IMR-90 (cell line): ENCODE measurements around the gene MICB. TPM values are rescaled to one million over a fixed set of nuclear protein-coding genes. Genes with fewer than 3 reads are reported as not detected.

Experiments
- ATAC-seq: fragments of 200-7000 bp; cut with Tn5 transposase; 2 replicates; pipeline ENCODE4 v1.9.1; 2020; ENCODE audit warnings: low read depth, mild to moderate bottlenecking, moderate library complexity
- BruUV-seq: library from RNA; stranded (reverse); fragments of 400-500 nt; replicated peaks from 2 replicates; lab custom pipeline; 2021; lab: Mats Ljungman, UMichigan
- CTCF ChIA-PET: fragments of 300-600 bp; formaldehyde crosslinking; extraction: SDS; loops from one replicate; lab custom pipeline; 2021; ENCODE audit warnings: antibody characterized with exemption; lab: Yijun Ruan, JAX
- POLR2A ChIA-PET: fragments of 300-600 bp; sonication (Branson Sonifier 250); formaldehyde crosslinking; loops from one replicate; lab custom pipeline; 2022; ENCODE audit warnings: antibody characterized with exemption; ENCODE audit not compliant: unreplicated experiment; lab: Charles Lee
- DNase-seq: peaks from one replicate; pipeline ENCODE4 v3.0.0; 2013
- H2AFZ ChIP-seq: replicated peaks from 2 replicates; pipeline ENCODE3; 2013; ENCODE audit warnings: low read length, mild to moderate bottlenecking; ENCODE audit not compliant: poor library complexity
- H2AK5ac ChIP-seq: 2 replicates; pipeline ENCODE4 v1.6.1; 2013; ENCODE audit warnings: low read depth, low read length, inconsistent platforms
- H2AK9ac ChIP-seq: replicated peaks from 2 replicates; pipeline ENCODE3; 2013; ENCODE audit warnings: mild to moderate bottlenecking, low read depth, low read length, moderate library complexity; ENCODE audit not compliant: poor library complexity
- H2BK120ac ChIP-seq: 2 replicates; pipeline ENCODE4 v1.6.1; 2013; ENCODE audit warnings: low read depth, low read length, inconsistent platforms
- H2BK15ac ChIP-seq: 3 replicates; pipeline ENCODE4 v1.6.1; 2013; ENCODE audit warnings: low read depth, low read length, inconsistent platforms
- H2BK20ac ChIP-seq: 2 replicates; pipeline ENCODE4 v1.6.1; 2013; ENCODE audit warnings: low read depth, mild to moderate bottlenecking, inconsistent platforms, low read length, moderate library complexity
- H2BK5ac ChIP-seq: 2 replicates; pipeline ENCODE4 v1.6.1; 2013; ENCODE audit warnings: mild to moderate bottlenecking, low read depth, low read length, inconsistent platforms; ENCODE audit not compliant: poor library complexity, severe bottlenecking
- H3K14ac ChIP-seq: replicated peaks from 2 replicates; pipeline ENCODE4 v1.6.1; 2013; ENCODE audit warnings: low read depth, low read length, inconsistent platforms
- H3K18ac ChIP-seq: 2 replicates; pipeline ENCODE4 v1.6.1; 2013; ENCODE audit warnings: low read depth, low read length, control low read depth
- H3K23ac ChIP-seq: 2 replicates; pipeline ENCODE4 v1.6.1; 2013; ENCODE audit warnings: low read depth, low read length, inconsistent platforms
- H3K27ac ChIP-seq: 2 replicates; pipeline ENCODE4 v1.5.1; 2013; ENCODE audit warnings: mild to moderate bottlenecking, control low read depth, low read length; ENCODE audit not compliant: insufficient read depth
- H3K27me3 ChIP-seq: 2 replicates; pipeline ENCODE4 v1.6.1; 2013; ENCODE audit warnings: low read length; ENCODE audit not compliant: control insufficient read depth, insufficient read depth
- H3K36me3 ChIP-seq: 2 replicates; pipeline ENCODE4 v1.6.1; 2013; ENCODE audit warnings: low read length, mixed read lengths; ENCODE audit not compliant: control insufficient read depth, insufficient read depth
- H3K4ac ChIP-seq: 2 replicates; pipeline ENCODE4 v1.6.1; 2013; ENCODE audit warnings: low read depth, low read length, inconsistent platforms
- H3K4me1 ChIP-seq: 2 replicates; pipeline ENCODE4 v1.6.1; 2013; ENCODE audit warnings: low read length, mixed read lengths; ENCODE audit not compliant: control insufficient read depth, insufficient read depth
- H3K4me2 ChIP-seq: 2 replicates; pipeline ENCODE4 v1.6.1; 2013; ENCODE audit warnings: low read depth, mild to moderate bottlenecking, control low read depth, low read length, moderate library complexity
- H3K4me3 ChIP-seq: 2 replicates; pipeline ENCODE4 v1.5.1; 2013; ENCODE audit warnings: low read depth, mild to moderate bottlenecking, control low read depth, low read length, moderate library complexity; ENCODE audit not compliant: insufficient read depth
- H3K56ac ChIP-seq: 2 replicates; pipeline ENCODE4 v1.6.1; 2013; ENCODE audit warnings: low read length, inconsistent platforms; ENCODE audit not compliant: insufficient read depth; ENCODE audit errors: extremely low read depth
- H3K79me1 ChIP-seq, 2 experiments: 2 replicates each; pipeline ENCODE4 v1.6.1; 2013; ENCODE audit warnings: low read length in 2 of 2, inconsistent platforms in 1 of 2, low read depth in 1 of 2
- H3K9ac ChIP-seq: 2 replicates; pipeline ENCODE4 v1.6.1; 2013; ENCODE audit warnings: low read depth, low read length, control low read depth
- H3K9me1 ChIP-seq: 2 replicates; pipeline ENCODE4 v1.6.1; 2013; ENCODE audit warnings: low read length, inconsistent platforms; ENCODE audit not compliant: insufficient read depth
- H3K9me3 ChIP-seq: 2 replicates; pipeline ENCODE4 v1.6.1; 2013; ENCODE audit warnings: low read length; ENCODE audit not compliant: control insufficient read depth, insufficient read depth
- H4K20me1 ChIP-seq: 2 replicates; pipeline ENCODE4 v1.6.1; 2013; ENCODE audit warnings: low read length, inconsistent platforms; ENCODE audit not compliant: insufficient read depth
- H4K5ac ChIP-seq: 2 replicates; pipeline ENCODE4 v1.6.1; 2013; ENCODE audit warnings: mild to moderate bottlenecking, low read depth, low read length, control low read depth
- H4K8ac ChIP-seq, 2 experiments: 2 replicates each; pipeline ENCODE4 v1.6.1; 2013; ENCODE audit warnings: low read depth in 2 of 2, low read length in 2 of 2, control low read depth in 1 of 2, inconsistent platforms in 1 of 2
- H4K91ac ChIP-seq: 2 replicates; pipeline ENCODE4 v1.6.1; 2013; ENCODE audit warnings: low read depth, low read length, inconsistent platforms; ENCODE audit not compliant: insufficient read depth
- MAFK ChIP-seq: IDR thresholded peaks from 2 replicates; pipeline ENCODE4 v1.6.1; 2012; ENCODE audit warnings: low read depth, low read length, improper control_type of control experiment
- RAD21 ChIP-seq: IDR thresholded peaks from 2 replicates; pipeline ENCODE4 v1.6.1; 2012; ENCODE audit warnings: low read length, improper control_type of control experiment
- WGBS, 2 experiments: methylation state at CpG; one replicate each; pipeline versions ENCODE4 v1.1.5 to v1.1.7; 2013; ENCODE audit warnings: missing lambda C conversion rate in 2 of 2; ENCODE audit not compliant: insufficient read length in 1 of 2; ENCODE audit errors: extremely low coverage in 2 of 2; 5-methylcytosine and 5-hydroxymethylcytosine counted together
- dilution Hi-C: fragments of 300-500 bp; cut with HindIII; formaldehyde crosslinking; loops from one replicate; pipeline ENCODE4 v1.14.3; 2018; ENCODE audit warnings: low sequenced_read_pairs; ENCODE audit not compliant: unreplicated experiment
- in situ Hi-C: fragments of 300-500 bp; cut with MboI; formaldehyde crosslinking; loops from 3 replicates; pipeline ENCODE4 v1.14.3; 2019; ENCODE audit warnings: low sequenced_read_pairs, inconsistent platforms, mixed read lengths
- intact Hi-C: fragments of 100-400 bp; cut with micrococcal nuclease; formaldehyde crosslinking; loops from 2 replicates; pipeline ENCODE4 v1.10.0; 2022
- polyA plus RNA-seq, 3 experiments: library from polyadenylated mRNA; depleted of rRNA; stranded (reverse); fragments of >200 nt; gene quantifications; 2 replicates each; pipeline ENCODE4 v1.2.3, GENCODE V29; 2012; ENCODE audit warnings: low replicate concordance in 1 of 3
- total RNA-seq: library from RNA; depleted of rRNA; stranded (reverse); fragments of >200 nt; gene quantifications from 2 replicates; pipeline ENCODE4 v1.2.3, GENCODE V29; 2012

The MICB gene
- total and polyA plus RNA-seq, 2 of the 4 experiments (the other 2 are of a cell fraction), result 9.6 to 11.1 TPM

DNA sequence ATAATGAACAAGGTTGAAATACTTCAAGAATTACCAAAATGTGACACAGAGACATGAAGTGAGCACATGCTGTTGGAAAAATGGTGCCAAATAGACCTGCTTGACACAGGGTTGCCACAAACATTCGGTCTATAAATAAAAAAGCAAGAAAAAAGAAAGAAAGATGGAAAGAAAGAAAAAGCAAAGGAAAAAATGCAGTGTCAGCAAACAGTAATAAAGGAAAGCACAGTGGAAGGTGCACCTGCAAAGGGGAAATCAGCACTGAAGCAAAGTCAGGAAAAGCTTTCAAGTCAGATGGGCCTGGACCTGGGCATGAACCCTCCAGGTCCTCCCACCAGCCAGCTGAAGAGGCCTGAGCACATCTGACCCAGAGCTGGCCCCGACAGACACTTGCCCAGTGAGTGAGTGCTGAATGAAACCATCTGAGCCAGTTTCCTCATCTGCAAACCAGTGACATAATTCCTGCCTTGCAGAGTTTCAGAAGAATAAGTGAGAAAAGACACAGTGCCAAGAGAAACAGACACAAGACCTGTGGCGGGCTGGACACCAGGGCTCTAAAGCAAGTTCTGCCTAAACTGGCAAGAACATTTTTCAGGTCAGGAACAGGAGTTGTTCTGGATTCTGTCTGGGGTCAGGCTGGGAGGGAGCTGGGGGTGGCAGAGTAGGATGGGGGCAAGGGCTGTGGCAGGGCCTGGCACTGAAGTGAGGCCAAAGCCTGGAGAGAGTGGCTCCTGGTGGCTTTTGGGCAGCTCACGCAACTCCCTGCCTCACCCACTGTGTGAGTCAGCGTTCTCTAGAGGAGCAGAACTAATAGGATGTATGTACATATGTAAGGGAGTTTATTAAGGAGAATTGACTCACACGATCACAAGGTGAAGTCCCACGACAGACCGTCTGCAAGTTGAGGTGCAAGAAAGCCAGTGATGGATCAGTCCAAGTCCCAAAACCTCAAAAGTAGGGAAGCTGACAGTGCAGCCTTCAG lies 23.9 kb upstream of the MICB start:
- peak; percentile 69 for ATAC-seq
- dilution Hi-C loops, result no loop called here
- no peak overlapping the region for H4K8ac ChIP-seq
- H4K20me1 ChIP-seq, result no peaks in the 10 kb centered on the region; the same call in 1 of the 2 replicates
- H2BK120ac ChIP-seq, result no peak overlapping the region
- H2AK5ac ChIP-seq, result no peak overlapping the region
- peaks cover 37% of the 10 kb centered on the region for H3K27me3 ChIP-seq
- intact Hi-C loops, result loop anchor here (10.0 kb wide), 1 partner anchor 259 kb away; no protein-coding TSS in a partner anchor
- peak overlapping the region; percentile 16; the same call in 1 of the 2 replicates for H3K4ac ChIP-seq
- POLR2A ChIA-PET, result no interaction called here
- H2AK9ac ChIP-seq, result no peak overlapping the region
- H3K14ac ChIP-seq, result no peak overlapping the region
- H2AFZ ChIP-seq, result peak overlapping the region; percentile 53
- no TSS peak for BruUV-seq
- WGBS, 2 experiments, result 48% methylated on average over 4 of the region's 8 CpGs; no CpG with 5 or more reads in 1 of the 2 experiments
- H3K4me1 ChIP-seq, result no peaks in the 10 kb centered on the region
- H3K18ac ChIP-seq, result no peak overlapping the region
- peaks cover 6% of the 10 kb centered on the region; the same call in 1 of the 2 replicates for H3K9me1 ChIP-seq
- no peak overlapping the region for H3K4me2 ChIP-seq
- no peaks in the 10 kb centered on the region for H3K36me3 ChIP-seq
- H3K27ac ChIP-seq, result no peak overlapping the region
- H3K23ac ChIP-seq, result no peak overlapping the region
- H4K91ac ChIP-seq, result no peak overlapping the region
- no peak overlapping the region for H3K4me3 ChIP-seq
- TF ChIP-seq RAD21 (no peak), MAFK (peak; percentile 98)
- H4K5ac ChIP-seq, result no peak overlapping the region
- no peaks in the 10 kb centered on the region for H3K79me1 ChIP-seq
- H2BK20ac ChIP-seq, result no peak overlapping the region
- H3K9me3 ChIP-seq, result no peaks in the 10 kb centered on the region
- H2BK15ac ChIP-seq, result no peak overlapping the region
- in situ Hi-C loops, result no loop called here
- no peak overlapping the region for H2BK5ac ChIP-seq
- no peak overlapping the region for H3K56ac ChIP-seq
- CTCF ChIA-PET, result no interaction called here
- peak; percentile 46 for DNase-seq
- H3K9ac ChIP-seq, result no peak overlapping the region
